ENCODE data around the gene CORO2A.

DNA sequence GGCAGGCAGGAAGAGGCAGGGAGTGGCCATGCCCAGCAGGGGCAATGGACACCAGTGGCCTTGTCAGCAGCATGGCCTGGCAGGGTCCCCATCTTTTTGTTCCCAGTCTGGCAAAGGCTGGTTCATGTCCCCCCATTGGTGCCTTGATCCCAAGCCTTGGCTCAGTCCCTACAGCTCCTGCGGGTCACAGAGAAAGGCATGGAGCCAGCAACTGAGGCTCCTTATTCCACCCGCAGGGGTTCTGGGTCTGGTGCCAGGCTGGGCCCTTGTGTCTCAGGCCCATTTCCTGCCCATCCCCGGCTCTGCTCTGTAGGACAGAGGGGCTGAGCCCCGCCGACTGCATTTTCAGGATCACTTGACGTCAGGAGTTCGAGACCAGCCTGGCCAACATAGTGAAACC, 87.4 kb downstream of the CORO2A start:
- TF ChIP-seq EZH2 (IDR thresholded peaks at IDR 0.05), result no peak
- TF ChIP-seq, protein P1, sequence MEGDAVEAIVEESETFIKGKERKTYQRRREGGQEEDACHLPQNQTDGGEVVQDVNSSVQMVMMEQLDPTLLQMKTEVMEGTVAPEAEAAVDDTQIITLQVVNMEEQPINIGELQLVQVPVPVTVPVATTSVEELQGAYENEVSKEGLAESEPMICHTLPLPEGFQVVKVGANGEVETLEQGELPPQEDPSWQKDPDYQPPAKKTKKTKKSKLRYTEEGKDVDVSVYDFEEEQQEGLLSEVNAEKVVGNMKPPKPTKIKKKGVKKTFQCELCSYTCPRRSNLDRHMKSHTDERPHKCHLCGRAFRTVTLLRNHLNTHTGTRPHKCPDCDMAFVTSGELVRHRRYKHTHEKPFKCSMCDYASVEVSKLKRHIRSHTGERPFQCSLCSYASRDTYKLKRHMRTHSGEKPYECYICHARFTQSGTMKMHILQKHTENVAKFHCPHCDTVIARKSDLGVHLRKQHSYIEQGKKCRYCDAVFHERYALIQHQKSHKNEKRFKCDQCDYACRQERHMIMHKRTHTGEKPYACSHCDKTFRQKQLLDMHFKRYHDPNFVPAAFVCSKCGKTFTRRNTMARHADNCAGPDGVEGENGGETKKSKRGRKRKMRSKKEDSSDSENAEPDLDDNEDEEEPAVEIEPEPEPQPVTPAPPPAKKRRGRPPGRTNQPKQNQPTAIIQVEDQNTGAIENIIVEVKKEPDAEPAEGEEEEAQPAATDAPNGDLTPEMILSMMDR (IDR thresholded peaks at IDR 0.05), result no peak
- no peak for TF ChIP-seq EZH2phosphoT487 (IDR thresholded peaks at IDR 0.05)

Data from neural progenitor cell (in vitro differentiated cells).